Central memory CD4-positive, alpha-beta T cell (primary cell): Measurements from ENCODE around the gene TNFAIP8L1.
A peak's percentile ranks its signal among the peaks of the same experiment; 100 is the strongest.
"Not testable (repeated sequence)": the region's sequence is repeated elsewhere in the genome, so short reads cannot be mapped to it uniquely, and the experiment has no call there.

Experiments used
- DNase-seq: peaks from one replicate; pipeline ENCODE4 v3.0.0; 2022
- total RNA-seq, 3 experiments: gene quantifications; one replicate each; lab custom pipeline; 2026; lab: John Stamatoyannopoulos, UW

TNFAIP8L1 gene
- 11.8 to 37.3 (median 17.2) reads per million in 3 experiments for total RNA-seq

DNA sequence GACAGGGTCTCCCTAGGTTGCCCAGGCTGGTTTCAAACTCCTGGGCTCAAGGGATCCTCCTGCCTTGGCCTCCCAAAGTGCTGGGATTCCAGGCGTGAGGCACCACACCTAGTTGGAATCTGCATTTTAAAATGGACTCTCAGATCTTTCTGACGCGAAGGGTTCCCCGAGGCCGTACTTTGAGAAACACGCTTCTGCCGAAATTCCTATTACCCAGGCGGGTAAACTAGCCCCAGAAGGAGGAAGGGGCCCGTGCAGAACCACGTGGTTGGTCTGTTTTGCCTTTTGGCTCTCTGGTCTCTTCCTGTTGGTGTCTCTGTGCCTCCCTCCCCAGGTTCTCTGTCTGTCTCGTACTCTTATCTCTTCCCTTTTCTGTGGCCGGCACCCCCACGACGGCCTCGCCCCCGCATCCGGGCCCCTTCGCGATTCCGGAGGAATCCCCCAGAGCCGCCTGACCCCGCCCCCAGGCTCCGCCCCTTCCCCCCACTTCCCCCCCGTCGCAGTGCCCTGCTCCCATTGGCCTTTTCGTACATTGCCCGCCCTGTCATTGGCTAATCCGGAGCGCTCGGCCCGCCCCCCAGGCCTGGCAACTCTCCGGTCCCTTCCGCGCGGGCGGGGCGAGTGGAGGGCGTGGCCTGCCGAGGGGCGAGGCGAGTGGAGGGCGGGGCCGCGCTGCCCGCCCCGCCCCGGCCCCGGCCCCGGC is at the start of gene TNFAIP8L1:
Gene TNFAIP8L1, plus strand, starts transcription at position 689 of the 703 bp plus-strand sequence. CDS start 12,354 bp downstream, outside the sequence.
- DNase-seq = peak; percentile 98

- no peak for DNase-seq
Measured at GRCh38 chr19:4589579-4590410, 49.5 kb upstream of the TNFAIP8L1 start.

GRCh38 chr19:4590559-4590958 is 48.8 kb upstream of the TNFAIP8L1 start:
- no peak for DNase-seq

DNA sequence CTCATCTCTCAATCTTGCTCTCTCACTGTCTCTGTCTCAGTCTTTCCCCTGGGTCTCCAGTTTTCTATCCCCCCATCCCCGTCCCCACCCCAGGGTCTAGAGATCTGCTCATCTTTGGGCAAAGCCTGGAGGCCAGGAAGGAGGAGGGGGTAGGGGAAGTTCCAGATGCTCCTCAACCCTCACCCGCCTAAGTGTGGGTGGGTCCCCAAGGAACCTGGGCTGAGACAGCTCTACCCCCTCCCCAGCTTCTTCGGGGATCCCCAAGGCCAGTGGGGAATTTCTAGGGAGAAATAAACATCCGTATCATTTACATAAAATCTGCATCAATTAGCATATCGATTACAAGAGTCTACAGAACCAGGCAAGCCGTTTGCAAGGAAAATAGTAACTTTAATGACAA is 48.0 kb upstream of the TNFAIP8L1 start:
- no peak for DNase-seq

- DNase-seq = no peak
Measured at GRCh38 chr19:4592445-4592844, 46.9 kb upstream of the TNFAIP8L1 start.

DNA sequence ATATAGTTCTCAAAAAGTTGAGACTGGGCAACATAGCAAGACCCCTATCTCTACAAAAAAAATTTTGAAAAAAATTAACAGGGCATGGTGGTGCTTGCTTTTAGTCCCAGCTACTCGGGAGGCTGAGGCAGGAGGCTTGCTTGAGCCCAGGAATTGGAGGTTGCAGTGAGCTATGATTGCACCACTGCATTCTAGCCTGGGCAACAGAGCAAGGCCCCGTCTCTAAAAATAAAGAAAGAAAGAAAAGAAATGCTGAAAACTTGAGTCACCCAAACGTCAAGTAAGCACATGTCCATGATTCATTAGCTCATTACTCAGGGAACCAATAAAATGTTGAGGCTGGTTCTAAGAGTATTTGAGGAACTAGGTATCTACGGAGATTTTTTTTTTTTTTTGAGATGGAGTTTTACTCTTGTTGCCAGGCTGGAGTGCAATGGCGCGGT is 45.9 kb upstream of the TNFAIP8L1 start:
- no peak for DNase-seq

GRCh38 chr19:4594201-4594600 is 45.1 kb upstream of the TNFAIP8L1 start:
- no peak for DNase-seq

GRCh38 chr19:4595158-4595557 is 44.2 kb upstream of the TNFAIP8L1 start:
- DNase-seq = not testable (repeated sequence)

DNA sequence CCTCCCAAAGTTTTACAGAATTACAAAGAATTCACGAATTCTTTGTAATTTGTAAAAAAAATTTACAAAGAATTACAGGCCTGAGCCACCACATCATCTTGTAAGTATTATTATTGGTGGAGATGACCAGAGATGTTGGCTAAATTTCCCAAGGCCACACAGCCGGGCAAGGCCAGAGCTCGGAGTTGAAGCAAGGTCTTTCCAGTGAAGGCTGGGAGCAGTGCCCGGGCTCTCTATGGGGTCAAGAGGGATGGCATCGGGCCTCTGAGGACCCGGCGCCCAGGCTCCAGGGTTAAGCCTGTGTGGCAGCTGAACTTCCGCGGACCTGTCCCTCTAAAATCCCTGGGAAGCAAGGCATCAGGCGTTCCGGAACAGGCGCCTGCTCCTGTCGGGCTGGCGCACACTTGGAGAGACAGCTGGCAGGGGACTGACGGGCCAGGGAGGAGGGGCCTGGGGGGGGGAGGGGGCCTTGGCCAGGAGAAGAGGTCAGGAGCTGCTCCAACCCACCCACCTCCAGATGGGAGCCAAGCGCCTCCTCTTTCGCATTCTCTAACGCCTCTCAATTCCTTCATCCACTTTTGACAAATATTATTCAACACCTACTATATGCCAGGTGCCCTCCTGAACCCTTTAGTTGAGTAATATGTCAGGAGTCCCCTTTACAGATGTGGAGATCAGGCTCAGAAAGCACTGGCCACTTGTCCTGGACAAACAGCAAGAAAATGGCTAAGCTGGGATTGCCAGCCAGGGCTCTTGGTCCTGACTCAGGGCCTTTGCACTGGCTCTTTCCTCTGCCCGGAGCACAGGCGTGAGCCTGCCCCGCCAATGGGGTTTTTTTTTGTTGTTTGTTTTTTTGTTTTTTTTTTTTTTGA is 43.0 kb upstream of the TNFAIP8L1 start:
- DNase-seq = no peak

GRCh38 chr19:4597278-4597974 is 41.9 kb upstream of the TNFAIP8L1 start:
- no peak for DNase-seq

- DNase-seq = no peak
Measured at GRCh38 chr19:4597975-4598671, 41.2 kb upstream of the TNFAIP8L1 start.

DNA sequence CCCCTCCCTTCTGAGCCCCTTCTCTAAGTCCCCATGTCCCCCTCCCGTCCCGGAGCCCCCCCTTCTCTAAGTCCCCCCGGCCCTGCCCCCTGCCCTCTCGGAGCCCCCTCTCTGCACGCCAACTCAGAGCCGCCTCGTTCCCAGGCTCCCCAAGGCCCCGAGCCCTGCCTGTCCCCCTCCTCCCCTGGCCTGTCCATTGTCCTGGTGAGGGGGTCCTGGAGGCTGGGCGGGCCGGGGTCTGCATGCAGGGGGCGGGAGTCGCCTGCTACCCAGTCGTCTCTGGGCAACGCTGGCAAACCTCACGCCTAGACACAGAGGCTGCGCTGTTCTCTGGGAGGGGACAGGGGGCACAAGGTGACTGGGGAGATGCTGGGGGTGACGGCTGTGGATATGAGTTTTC is 40.6 kb upstream of the TNFAIP8L1 start:
- DNase-seq = no peak

GRCh38 chr19:4600082-4600481 is 39.2 kb upstream of the TNFAIP8L1 start:
- no peak for DNase-seq

- DNase-seq = no peak
Measured at GRCh38 chr19:4600893-4601292, 38.4 kb upstream of the TNFAIP8L1 start.

DNA sequence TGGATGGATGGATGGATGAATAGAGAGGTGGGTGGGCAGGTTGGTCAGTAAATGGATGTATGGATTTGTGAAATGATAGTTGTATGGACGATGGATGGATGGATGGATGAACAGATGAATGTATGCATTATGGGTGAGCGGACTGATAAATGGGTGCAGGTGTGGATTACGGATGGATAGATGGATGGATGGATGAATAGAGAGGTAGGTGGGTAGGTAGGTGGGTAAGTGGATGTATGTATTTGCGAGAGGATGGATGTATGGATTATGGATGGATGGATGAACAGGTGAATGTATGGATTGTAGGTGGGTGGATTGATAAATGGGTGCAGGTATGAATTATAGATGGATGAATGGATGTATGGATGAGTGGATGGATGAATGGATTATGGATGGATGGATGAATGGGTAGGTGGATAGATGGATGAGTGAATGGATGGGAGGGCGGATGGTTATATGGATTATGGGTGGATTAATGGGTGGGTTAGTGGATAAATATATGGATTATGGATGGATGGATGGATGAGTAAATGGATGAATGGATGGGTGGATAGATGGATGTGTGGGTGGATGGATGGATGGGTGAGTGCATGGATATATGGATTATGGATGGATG is 37.0 kb upstream of the TNFAIP8L1 start:
- DNase-seq = no peak

DNA sequence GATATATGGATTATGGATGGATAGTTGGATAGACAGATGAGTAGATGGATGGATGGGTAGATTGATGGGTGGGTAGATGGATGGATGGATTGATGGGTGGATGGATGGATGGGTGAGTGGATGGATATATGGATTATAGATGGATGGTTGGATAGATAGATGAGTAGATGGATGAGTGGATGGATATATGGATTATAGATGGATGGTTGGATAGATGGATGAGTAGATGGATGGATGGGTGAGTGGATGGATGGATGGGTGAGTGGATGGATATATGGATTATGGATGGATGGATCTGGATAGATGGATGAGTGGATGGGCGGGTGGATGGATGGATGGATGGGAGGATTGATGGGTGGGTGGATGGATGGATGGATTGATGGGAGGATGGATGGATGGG is 36.4 kb upstream of the TNFAIP8L1 start:
- no peak for DNase-seq

DNA sequence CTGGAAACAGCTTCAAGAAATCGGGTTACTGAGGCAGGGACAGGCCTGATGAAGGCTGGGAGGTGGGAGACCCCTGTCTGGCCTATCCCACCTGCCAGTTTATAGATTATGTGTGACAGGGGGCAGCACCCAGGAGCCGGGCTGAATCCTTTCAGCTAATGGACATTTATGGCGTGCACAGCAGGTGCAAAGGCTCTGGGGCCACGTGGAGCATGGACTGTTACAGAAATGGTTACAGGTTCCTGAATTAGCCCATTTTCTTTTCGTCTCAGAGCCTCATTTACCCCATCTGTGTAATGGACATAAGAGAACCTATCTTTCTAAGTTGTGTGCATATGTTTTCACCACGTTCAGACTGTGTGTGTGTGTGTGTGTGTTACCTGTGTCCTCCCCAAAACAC is 34.4 kb upstream of the TNFAIP8L1 start:
- DNase-seq = no peak

- no peak for DNase-seq
Measured at GRCh38 chr19:4606181-4606580, 33.1 kb upstream of the TNFAIP8L1 start.

DNA sequence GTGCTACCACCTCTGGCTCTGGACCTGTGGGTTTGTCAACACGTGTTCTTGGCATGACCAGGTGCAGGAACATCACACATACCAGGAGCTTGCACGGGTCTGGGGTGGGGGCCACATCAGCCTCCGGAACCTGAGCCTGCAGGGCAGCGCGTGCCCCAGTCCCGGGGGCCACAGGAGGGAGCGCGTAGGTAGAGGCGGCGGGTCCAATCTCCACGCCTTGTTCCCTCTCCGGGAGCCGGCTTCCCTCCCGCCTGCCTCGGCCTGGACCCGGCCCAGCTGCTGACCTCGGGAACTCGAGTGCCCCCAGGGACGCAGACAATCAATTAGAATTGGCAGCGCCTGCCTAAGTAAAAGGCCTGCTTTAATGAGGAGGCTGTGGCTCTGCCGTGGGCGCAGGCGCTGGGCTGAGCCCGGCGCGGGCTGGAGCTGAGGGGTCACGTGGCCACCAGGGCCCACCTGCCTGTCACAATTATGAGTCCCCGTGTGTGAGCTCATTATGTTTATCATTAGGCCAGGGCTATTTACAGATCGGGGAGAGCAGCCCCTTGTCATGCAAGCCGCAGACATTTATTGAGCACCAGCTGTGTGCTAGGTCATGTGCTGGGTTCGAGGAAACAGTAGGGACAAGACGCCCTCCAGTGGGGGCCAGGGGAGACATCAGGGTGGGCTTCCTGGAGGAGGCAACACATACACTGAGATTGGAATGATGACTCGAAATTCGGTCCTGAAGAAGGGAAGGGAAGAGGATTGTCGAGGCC is 32.2 kb upstream of the TNFAIP8L1 start:
- DNase-seq = no peak

DNA sequence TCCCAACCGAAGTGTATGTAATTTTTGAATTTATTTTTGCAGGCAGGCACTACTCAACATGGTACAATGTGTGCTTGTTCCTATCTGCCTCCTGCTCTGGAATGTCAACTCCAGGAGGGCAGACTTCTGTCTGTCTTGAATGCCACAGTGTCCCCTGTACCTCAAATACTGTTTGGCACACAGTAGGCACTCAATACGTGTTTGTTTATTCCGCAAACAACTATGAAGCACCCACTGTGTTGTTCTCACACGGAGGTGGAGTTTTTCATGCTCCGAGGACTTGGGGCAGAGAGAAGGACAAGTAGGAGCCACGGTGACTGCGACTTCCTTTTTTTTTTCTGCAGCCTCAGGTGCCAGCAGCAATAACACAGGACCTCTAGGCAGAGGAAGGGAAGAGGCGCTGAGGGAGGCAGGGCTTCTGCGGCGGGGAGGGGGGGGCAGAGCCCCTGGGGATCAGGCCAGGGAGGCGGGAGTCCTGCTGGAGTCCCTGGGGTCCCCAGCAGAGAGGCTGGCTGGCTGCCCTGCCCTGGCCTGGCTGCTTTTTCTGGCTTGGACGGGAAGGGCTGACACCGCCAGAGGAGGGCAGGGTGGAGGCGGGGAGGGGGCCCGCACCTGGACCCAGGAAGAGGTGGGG is 29.3 kb upstream of the TNFAIP8L1 start:
- DNase-seq = no peak
